GM19372 (cell line): ENCODE measurements around the gene PARS2.
A peak's percentile ranks its signal among the peaks of the same experiment; 100 is the strongest.

Experiments
- ATAC-seq: cut with Tn5 transposase; IDR thresholded peaks from one replicate; pipeline ENCODE4 v1.9.1; 2021; ENCODE audit warnings: mild to moderate bottlenecking, low read depth, moderate library complexity; ENCODE audit not compliant: unreplicated experiment

PARS2 gene

GRCh38 chr1:54764133-54764921, at the start of gene PARS2:
Gene PARS2 (minus strand): TSS chr1:54764523. CDS start chr1:54759161, 5,362 bp downstream.
- peak; percentile 98 for ATAC-seq

- ATAC-seq, result no peak
Measured at GRCh38 chr1:54814126-54814498, 49.8 kb upstream of the PARS2 start.

- no peak for ATAC-seq
Measured at GRCh38 chr1:54813485-54814125, 49.3 kb upstream of the PARS2 start.

GRCh38 chr1:54812801-54813484, 48.6 kb upstream of the PARS2 start:
- no peak for ATAC-seq

- no peak for ATAC-seq
Measured at GRCh38 chr1:54811739-54812655, 47.7 kb upstream of the PARS2 start.

GRCh38 chr1:54811066-54811465, 46.7 kb upstream of the PARS2 start:
- ATAC-seq, result no peak

- peak; percentile 71 for ATAC-seq
Measured at GRCh38 chr1:54810153-54810942, 46.0 kb upstream of the PARS2 start.

- ATAC-seq, result no peak
Measured at GRCh38 chr1:54809496-54810074, 45.3 kb upstream of the PARS2 start.

GRCh38 chr1:54808443-54809207, 44.3 kb upstream of the PARS2 start:
- no peak for ATAC-seq

- no peak for ATAC-seq
Measured at GRCh38 chr1:54807756-54808155, 43.4 kb upstream of the PARS2 start.

GRCh38 chr1:54806931-54807611, 42.7 kb upstream of the PARS2 start:
- ATAC-seq, result no peak

GRCh38 chr1:54805981-54806381, 41.7 kb upstream of the PARS2 start:
- no peak for ATAC-seq

GRCh38 chr1:54805466-54805865, 41.1 kb upstream of the PARS2 start:
- no peak for ATAC-seq

GRCh38 chr1:54804471-54805132, 40.3 kb upstream of the PARS2 start:
- no peak for ATAC-seq

GRCh38 chr1:54803761-54804470, 39.6 kb upstream of the PARS2 start:
- ATAC-seq, result no peak

GRCh38 chr1:54800899-54801759, 36.8 kb upstream of the PARS2 start, which contains the start of gene TTC22:
Gene TTC22 (minus strand): TSS chr1:54801323. CDS start chr1:54801163, 160 bp downstream.
- ATAC-seq, result peak; percentile 92
